GM21360 (cell line): ENCODE measurements around the gene SUV39H2.
"Not testable (repeated sequence)": the region's sequence is repeated elsewhere in the genome, so short reads cannot be mapped to it uniquely, and the experiment has no call there.

Experiments
- ATAC-seq: cut with Tn5 transposase; IDR thresholded peaks from one replicate; pipeline ENCODE4 v1.9.1; 2021; ENCODE audit warnings: mild to moderate bottlenecking, moderate library complexity; ENCODE audit not compliant: unreplicated experiment

Gene SUV39H2

DNA sequence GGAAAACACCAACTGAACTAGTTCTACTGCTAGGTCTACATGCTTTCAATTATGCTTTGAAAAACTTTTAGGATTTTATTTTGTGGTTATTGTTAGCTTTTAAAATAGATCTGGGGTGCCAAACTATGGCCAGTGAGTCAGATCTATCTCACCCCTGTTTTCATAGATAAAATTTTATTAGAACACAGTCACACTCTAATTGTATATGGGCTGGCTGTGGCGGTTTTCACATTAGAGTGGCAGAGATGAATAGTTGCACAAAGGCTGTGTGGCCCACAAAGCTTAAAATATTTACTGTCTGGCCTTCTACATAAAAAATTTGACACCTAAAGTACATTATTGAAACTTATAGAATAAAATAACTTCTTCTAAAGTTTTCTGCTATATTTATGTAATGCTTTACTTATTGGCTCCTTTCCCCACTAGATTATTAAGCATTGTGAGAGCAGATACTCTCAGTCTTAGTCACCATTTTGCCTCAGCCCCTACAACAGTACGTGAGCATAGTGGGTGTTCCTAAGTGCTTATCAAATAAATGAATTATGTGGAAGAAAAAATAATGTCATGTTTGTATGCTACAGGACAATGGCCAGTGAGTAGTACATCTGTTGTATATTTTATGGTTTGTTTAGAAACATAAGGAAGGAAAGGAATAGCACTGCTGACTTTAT, 5.4 kb upstream of the SUV39H2 start:
- ATAC-seq, result peak; percentile 38

DNA sequence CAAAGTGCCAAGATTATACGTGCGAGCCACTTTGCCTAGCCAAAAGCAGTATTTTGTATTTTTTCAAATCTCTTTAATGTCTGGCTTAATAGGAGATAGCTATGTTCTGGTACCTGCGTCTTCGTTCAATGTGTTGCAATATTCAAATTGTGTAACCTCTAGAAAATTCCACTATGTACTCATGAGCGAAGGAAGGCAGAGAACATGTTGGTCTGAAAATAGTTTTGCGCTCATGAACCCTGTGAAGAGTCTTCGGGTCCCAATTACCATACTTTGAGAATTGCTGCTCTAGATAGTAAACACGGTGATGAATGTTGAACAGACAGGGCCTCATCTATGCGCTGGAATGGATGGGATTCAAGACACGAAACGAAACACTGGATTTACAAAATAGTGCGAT, 2.7 kb upstream of the SUV39H2 start:
- ATAC-seq, result no peak

DNA sequence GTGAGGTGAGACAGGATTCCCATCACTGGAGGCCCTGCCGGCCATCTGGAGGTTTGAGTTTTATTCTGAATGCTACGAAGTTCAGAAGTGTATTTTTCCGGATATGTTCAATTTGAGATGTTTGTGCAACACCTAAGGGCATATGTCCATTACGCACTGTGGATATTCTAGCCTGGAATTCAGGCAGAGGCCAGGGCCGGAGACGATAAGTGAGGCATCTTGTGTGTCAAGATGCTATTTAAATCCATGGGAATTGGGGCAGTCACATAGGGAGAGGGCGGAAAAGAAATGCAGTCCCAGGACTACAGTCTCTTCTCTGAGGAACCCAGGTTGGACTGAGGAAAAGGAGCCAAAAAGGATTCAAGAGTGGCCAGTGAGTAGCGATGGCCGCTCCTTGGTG, 1.9 kb upstream of the SUV39H2 start:
- no peak for ATAC-seq

DNA sequence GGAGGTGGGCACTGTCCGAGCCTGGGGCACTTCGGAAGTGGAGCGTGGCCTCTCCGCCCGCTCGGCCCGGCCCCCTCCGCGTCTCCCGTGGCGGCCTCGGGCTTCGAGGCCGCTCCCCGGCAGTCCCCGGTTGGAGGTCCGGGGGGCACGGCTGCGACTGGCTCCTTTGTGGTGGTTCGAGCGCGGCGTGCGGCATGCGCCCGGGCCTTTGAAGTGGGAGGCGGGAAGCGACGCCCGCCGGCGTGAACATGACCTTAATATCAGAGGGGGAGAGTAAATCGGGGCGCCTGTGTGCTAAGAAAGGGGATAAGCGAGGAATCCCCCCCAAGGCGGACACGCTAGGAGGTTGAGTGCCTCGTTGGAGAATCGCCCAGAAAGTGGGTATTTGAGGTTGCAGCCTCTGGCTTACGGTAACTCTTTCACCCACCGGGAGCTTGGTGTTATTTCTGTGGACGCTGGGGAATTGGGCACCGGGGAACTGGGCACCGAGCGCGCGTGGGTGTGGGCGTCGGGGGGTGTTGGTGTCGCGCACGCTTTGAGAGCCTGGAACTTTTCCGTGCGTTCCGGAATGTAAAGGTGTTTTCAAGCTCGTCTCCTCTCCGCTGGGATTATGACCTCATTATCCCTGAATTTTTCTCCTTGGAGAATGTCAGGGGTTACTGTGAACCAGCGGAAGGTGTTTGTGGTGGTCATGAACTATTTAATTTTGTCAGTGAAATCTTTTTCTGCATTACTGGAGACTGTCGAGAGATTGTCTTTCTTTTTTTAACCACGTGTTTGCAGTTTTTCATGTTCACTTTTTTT, 660 bp downstream of the SUV39H2 start:
- ATAC-seq, result peak; percentile 14

DNA sequence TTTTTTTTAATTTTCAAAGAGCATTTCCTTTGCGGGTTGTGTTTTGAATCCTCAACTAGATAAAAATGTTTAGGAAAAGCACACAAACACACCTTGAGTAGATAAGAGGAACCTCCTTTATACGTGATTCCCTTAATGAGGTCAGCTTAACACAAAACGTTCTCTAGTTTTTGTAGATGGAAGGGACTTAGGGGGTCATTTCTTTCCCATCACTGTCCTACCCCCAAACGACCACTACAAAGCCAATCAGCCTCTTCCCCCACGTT, 1.2 kb downstream of the SUV39H2 start:
- no peak for ATAC-seq

DNA sequence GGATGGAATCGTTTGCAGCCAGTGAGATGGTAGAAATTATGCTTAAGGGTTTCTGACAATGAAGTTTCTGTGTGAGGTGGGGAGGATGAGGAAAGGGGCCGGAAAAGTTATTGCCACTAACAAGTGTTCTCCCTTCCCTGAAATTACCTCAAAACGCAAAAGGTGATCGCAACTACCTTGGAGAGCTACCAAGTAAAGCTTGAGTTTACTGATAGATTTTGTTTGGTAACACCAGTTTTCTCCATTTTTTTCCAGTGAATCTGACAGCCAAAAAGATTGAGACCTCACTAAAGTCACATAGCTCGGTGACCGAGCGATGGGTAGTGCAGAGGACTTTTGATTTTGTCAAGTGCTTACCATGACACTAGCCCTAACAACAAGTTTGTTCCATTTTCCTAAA, 1.6 kb downstream of the SUV39H2 start:
- no peak for ATAC-seq

DNA sequence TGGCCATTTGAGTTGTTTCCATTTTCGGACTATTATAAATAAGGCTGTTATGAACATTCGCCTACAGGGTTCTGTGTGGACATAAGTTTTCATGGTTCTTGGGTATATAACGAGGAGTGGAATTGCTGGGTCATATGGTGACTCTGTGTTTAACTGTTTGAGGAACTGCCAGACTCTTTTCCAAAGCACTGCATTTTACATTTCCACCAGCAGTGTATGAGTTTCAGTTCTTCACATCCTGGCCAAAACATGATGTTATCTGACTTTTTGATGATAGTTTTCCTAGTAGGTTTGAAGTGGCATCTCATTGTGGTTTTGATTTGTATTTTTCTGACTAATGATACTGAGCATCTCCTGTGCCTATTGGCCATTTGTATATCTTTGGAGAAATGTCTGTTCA, 5.4 kb downstream of the SUV39H2 start:
- no peak for ATAC-seq

DNA sequence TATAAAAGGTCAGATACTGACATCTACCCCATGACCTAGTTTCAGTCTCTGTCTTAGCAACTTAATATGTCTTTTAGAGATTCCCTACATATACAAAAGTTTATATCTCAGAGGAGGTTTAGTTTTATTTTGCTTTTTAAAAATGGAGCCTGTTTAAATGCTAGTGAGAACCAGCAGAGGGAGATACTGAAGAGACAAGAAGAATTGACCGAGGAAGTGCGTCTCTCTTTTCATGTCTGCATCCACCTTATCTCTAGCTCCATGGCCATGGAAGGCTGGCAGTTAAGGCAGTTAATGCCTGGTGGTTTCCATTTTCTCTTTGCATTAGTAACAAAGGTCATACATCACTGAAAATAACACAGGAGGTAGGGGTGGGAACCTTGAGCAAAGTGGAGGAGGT, 10.7 kb downstream of the SUV39H2 start:
- no peak for ATAC-seq

DNA sequence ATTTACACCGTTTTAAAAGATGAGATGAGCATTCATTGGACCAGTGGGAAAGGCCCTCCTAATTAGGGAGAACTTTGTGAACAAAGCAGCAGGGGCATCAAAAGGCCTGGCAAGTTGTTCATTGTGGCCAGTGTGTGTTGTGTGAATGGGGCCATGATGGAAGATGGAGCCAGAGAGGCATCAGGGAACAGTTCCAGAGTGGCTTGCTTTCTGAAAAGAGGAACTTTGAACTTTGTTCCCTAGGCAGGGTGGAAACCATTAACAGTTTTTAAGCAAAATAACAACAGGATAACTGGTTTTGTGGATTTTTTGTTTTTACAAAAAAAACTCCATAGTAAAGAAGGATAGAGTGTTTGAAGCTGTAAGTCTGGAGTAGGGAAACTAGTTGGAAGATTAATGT, 12.5 kb downstream of the SUV39H2 start:
- ATAC-seq, result no peak

DNA sequence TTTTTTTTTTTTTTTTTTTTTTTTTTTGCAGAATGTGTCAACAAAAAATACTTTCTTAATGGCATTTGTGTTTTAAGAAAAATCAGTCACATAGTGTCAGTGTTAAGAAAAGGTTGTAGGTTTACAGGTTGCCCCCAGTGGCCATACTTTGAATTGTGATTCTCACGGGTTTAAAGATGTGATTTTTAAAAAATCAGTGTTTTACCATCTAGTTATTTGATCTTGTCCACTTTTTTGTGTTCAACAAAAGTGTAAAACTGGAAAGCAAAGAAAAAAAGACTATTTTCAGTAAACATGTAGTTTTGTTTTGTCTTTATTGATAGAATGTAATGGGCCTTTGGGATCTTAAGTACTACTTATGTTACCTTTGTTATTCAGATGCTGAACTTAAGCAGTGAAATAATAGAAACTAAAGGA, 25.7 kb downstream of the SUV39H2 start:
- ATAC-seq, result no peak

DNA sequence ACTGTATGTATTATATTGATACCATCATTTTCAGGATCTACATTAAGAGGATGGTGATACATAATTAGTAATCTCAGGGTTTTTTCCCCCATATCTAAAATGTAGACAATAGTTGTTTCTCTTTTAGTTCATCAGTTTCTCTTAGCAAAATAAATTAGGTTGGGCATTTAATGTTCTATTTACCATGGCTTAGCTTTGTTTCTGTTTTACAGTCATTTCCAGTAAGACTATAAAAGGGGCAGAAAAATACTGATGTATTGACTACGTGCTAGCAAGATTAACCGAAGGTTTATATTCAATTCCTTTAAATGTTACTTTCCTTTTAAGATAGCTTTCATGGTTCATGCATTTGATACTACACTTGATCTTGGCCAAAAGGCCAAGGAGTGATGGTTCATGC, 26.2 kb downstream of the SUV39H2 start:
- no peak for ATAC-seq

DNA sequence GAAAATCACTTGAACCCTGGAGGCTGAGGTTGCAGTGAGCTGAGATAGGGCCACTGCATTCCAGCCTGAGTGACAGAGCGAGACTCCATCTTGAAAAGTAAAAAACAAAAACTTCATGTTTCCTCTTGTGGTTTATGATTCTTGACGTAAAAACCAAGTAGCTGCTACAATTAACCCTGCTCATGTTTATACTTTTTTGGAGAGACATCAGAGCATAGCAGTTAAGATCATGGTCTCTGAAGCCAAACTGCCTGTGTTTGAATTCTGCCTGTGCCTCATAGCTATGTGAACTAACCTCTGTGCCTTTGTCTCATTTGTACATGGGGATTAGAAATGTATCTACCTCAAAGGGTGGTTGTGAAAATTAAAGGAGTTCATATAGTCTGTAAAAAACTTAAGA, 27.2 kb downstream of the SUV39H2 start:
- ATAC-seq, result no peak

DNA sequence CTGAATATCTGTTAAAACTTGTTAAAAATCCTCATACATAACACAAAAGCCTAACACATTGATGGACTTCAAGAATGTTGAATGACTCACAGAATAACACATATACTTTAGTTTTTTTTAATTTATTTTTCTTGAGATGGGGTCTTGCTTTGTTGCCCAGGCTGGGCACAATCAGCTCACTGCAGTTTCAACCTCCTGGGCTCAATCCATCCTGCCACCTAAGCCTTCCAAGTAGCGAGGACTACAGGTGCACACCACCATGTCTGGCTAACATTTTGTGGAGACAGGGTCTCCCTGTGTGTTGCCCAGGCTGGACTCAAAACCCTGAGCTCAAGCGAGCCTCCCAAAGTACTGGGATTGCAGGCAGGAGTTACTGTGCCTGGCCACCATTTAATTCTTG, 28.1 kb downstream of the SUV39H2 start:
- no peak for ATAC-seq

DNA sequence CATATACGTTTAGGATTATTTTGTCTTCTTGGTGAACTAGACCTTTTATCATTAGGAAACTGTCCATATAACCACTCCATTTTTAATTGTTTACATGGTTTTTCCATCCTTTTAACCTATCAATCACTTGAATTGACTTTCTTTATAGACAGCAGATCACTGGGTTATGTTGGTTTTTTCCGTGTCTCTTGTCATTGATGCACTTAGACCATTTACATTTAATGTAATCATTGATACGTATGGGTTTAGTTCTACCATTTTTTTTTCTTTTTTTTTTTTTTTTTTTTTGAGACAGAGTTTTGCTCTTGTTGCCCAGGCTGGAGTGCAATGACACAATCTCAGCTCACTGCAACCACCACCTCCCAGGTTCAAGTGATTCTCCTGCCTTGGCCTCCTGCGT, 28.9 kb downstream of the SUV39H2 start:
- not testable (repeated sequence) for ATAC-seq

DNA sequence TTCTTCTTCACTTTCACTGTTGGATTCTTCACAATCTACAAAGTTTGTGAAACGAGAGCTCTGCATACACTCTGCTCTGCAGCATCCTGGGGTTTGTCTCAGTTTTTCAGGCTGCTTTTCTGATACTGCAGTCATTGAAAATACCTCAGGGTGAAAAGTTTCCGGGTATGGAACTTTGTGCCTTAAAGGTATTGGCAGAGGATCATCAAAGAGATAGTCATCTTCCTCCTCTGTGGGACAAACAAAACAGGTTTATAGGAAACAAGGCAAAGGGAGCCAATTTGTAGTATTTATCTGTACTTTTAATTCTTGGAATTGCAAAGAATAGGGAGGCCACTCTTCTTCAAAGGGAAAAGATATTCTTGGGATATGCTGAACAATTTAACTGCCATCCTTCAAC, 30.4 kb downstream of the SUV39H2 start:
- no peak for ATAC-seq

DNA sequence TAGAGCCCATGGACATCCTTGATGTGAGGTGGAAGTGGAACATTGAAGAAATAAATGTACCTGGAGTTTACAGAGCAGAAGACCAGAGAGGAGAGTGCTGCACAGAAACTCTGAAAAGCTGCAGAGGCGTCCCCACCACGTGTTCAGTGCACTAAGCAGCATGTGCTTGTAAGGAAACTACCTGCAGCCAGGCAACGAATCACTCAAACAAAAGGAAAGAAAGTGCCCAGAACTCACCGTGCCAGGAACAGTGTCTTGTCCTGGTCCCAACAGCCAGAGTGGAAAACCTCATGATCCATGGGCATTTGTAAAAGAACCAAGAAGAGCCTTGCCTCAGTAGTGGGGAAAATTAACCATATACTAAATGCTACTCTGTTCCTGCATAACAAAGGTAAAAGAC, 32.3 kb downstream of the SUV39H2 start:
- ATAC-seq, result no peak

DNA sequence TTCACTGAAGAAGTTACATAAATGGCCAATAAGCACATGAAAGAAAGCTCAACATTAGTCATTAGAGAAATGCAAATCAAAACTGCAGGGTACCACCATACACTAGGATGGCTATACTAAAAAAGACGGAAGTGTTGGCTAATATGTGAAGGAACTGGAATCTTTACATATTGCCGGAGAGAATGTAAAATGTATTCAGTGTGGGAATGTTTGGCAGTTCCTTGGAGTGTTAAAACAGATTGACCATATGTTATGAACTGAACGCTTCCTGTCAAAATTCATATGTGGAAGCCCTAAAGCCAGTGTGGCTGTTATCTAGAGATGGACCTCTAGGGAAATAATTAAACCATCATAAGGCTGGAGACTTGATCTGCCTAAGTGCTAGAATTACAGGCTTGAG, 33.1 kb downstream of the SUV39H2 start:
- no peak for ATAC-seq

DNA sequence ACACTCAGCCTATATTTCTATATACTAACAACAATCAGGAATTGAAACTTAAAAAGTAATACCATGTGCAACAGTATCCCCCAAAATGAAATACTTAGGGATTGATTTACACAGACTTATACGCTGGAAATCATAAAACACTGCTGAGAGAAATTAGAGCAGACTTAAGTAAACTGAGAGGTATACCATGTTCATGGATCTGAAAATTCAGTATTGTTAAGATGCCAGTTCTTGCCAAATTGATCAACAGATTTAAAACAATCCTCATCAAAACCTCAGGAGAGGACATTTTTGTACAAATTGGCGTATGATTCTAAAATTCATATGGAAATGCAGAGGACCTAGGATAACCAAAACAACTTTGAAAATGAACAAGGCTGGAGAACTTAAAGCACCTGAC, 37.9 kb downstream of the SUV39H2 start:
- no peak for ATAC-seq

DNA sequence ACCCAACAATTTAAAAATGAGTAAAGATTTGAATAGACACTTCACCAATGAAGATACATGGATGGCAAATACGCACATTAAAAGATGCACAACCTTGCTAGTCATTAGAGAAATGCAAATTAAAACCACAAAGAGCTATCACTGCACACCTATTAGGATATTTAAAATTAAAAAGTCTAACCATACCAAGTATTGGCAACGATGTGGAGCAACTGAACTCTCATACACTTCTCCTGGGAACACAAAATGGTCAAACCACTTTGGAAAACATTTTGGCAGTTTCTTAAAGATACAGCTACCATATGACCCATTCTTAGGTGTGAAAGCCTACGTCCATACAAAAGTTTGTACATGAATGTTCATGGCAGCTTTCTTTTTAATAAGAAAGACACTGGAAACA, 39.2 kb downstream of the SUV39H2 start:
- no peak for ATAC-seq

DNA sequence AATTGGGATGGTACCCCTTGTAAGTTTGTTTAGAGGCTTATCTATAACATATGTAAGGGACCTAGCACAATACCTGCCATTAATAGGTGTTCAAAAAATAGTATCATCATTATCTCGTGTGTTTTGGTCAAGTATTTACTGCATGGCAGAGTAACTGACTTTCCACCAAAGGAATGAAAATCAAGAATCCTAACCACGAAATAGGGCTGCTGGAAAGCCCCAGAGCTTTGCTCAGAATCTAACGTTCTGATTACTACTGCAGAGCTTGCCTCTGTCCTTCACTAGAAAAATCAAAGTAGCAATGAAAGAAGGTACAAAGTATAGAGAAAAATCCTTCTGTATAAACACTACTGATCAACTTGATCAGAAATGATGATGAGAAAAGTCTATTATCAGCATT, 40.3 kb downstream of the SUV39H2 start:
- no peak for ATAC-seq

DNA sequence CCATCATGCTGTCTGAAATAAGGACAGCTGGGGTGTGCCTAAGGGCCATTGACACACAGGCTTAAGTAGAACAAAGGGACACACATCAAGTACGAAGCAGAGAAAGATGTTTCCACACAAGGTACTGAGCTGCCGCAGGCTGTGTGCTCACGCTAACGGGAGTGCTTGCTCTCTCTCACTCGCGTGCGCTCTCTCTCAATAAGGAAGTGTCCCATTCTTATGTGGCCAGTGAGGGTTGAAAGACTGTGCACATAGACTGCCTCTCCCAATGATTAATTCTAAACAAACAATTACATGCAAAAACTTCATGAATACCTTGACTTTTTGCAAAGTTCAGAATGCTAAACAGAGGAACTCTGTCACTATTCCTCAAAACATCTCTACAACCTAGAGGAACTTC, 45.3 kb downstream of the SUV39H2 start:
- no peak for ATAC-seq

DNA sequence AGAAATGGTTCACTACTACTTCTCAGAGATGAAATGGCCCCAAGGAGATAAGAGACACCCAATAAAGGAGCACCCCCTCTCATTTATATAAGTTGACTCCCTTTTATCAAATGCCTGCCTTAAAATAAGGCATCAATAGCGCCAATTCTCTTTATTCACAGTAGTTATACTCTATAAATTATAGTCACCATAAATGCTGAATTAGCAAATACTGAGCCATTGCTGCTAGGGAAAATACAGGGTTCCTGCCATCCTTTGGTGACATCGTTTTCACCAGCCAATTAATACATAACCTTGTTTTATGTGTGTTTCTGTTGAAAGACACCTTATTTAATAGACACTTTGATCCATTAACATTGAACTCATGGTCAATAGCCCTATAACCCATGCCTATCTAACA, 46.6 kb downstream of the SUV39H2 start:
- no peak for ATAC-seq

DNA sequence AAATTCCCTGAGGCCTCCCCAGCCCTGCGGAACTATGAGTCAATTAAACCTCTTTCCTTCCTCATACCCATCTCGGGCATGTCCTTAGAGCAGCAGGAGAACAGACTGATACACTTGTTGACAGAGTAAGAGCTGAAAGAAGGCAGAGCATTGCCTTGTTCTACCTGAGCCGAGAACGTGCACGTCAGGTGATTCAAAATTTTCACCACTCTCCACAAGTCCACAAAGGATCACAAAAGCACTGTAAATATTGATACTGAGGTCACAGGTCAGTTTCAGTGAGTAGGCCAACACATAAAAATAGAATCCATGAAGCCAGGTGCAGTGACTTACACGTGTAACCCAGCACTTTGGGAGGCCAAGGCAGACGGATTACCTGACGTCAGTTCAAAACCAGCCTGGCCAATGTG, 47.4 kb downstream of the SUV39H2 start:
- no peak for ATAC-seq
